Measurements from ENCODE around the gene GRM3. TPM values are rescaled to one million over a fixed set of nuclear protein-coding genes. Genes with fewer than 3 reads are reported as not detected.

Gene GRM3
- total and polyA plus RNA-seq, 2 of the 4 experiments (the other 2 are of a cell fraction) = not detected

GRCh38 chr7:86786376-86786775 is 142.7 kb downstream of the GRM3 start:
- H3K4me3 ChIP-seq (ENCODE audit: insufficient read depth, low read depth, low read length) = no peak overlapping the region
- H2BK15ac ChIP-seq (ENCODE audit: low read depth, low read length) = no peak overlapping the region
- H3K14ac ChIP-seq (replicated peaks; ENCODE audit: low read depth, low read length) = no peak overlapping the region
- no peak overlapping the region for H3K4me2 ChIP-seq (ENCODE audit: low read depth, low read length)
- ChIA-PET CTCF (no interaction called here), POLR2A (ENCODE audit: unreplicated experiment) (no interaction called here)
- H3K9me3 ChIP-seq (ENCODE audit: control insufficient read depth, insufficient read depth, low read length) = peaks cover 8% of the 10 kb centered on the region
- no peak overlapping the region for H2AFZ ChIP-seq (replicated peaks; ENCODE audit: low read length, poor library complexity)
- H3K27me3 ChIP-seq (ENCODE audit: control insufficient read depth, insufficient read depth, low read length) = no peaks in the 10 kb centered on the region
- H3K9me1 ChIP-seq (ENCODE audit: insufficient read depth, low read length) = no peaks in the 10 kb centered on the region
- no peak overlapping the region for H4K91ac ChIP-seq (ENCODE audit: insufficient read depth, low read depth, low read length)
- H3K9ac ChIP-seq (ENCODE audit: low read depth, low read length) = no peak overlapping the region
- no peak overlapping the region for H2BK120ac ChIP-seq (ENCODE audit: low read depth, low read length)
- no peak overlapping the region for H3K56ac ChIP-seq (ENCODE audit: extremely low read depth, insufficient read depth, low read length)
- in situ Hi-C loops (cut with MboI; ENCODE audit: low sequenced_read_pairs) (no loop called here), intact Hi-C loops (cut with micrococcal nuclease) (no loop called here), dilution Hi-C loops (cut with HindIII; ENCODE audit: low sequenced_read_pairs, unreplicated experiment) (no loop called here)
- H4K20me1 ChIP-seq (ENCODE audit: insufficient read depth, low read length) = no peaks in the 10 kb centered on the region
- no peak overlapping the region for H3K18ac ChIP-seq (ENCODE audit: low read depth, low read length)
- H3K23ac ChIP-seq (ENCODE audit: low read depth, low read length) = no peak overlapping the region
- ATAC-seq (ENCODE audit: low read depth) = no peak
- H4K8ac ChIP-seq (ENCODE audit: low read depth in 2 of 2, low read length in 2 of 2) = no peak overlapping the region
- H4K5ac ChIP-seq (ENCODE audit: low read depth, low read length) = no peak overlapping the region
- 90% methylated on average over 26 of the region's 36 CpGs; no CpG with 5 or more reads in 1 of the 2 experiments for WGBS, 2 experiments (ENCODE audit: extremely low coverage in 2 of 2, insufficient read length in 1 of 2)
- no peaks in the 10 kb centered on the region for H3K79me1 ChIP-seq (ENCODE audit: low read depth in 1 of 2, low read length in 2 of 2)
- BruUV-seq (replicated peaks) = no TSS peak
- no peak overlapping the region for H2AK9ac ChIP-seq (replicated peaks; ENCODE audit: low read depth, low read length, poor library complexity)
- no peak overlapping the region for H2BK20ac ChIP-seq (ENCODE audit: low read depth, low read length)
- DNase-seq = no peak
- no peak overlapping the region for H2BK5ac ChIP-seq (ENCODE audit: low read depth, low read length, poor library complexity, severe bottlenecking)
- H3K36me3 ChIP-seq (ENCODE audit: control insufficient read depth, insufficient read depth, low read length) = no peaks in the 10 kb centered on the region
- H3K4ac ChIP-seq (ENCODE audit: low read depth, low read length) = no peak overlapping the region
- no peaks in the 10 kb centered on the region for H3K4me1 ChIP-seq (ENCODE audit: control insufficient read depth, insufficient read depth, low read length)
- H3K27ac ChIP-seq (ENCODE audit: insufficient read depth, low read length) = no peak overlapping the region
- no peak for TF ChIP-seq BHLHE40 (IDR thresholded peaks at IDR 0.05; ENCODE audit: low read depth, low read length)
- TF ChIP-seq MXI1 (IDR thresholded peaks at IDR 0.05; ENCODE audit: borderline replicate concordance, low read depth, low read length) = no peak
- no peak for TF ChIP-seq RCOR1 (IDR thresholded peaks at IDR 0.05; ENCODE audit: insufficient replicate concordance, low read length)
- TF ChIP-seq RFX5 (IDR thresholded peaks at IDR 0.05; ENCODE audit: low read depth, low read length) = no peak
- no peak for TF ChIP-seq CHD1 (IDR thresholded peaks at IDR 0.05; ENCODE audit: low read depth, low read length)
- no peak for TF ChIP-seq POLR2A (IDR thresholded peaks at IDR 0.05; ENCODE audit: low read depth, low read length)
- TF ChIP-seq NFE2L2 (IDR thresholded peaks at IDR 0.05; ENCODE audit: low read depth, low read length) = no peak
- TF ChIP-seq RAD21 (IDR thresholded peaks at IDR 0.05; ENCODE audit: low read length) = no peak
- no peak for TF ChIP-seq CTCF (conservative IDR thresholded peaks at IDR 0.05; ENCODE audit: low read depth, low read length)
- no peak for TF ChIP-seq SMC3 (IDR thresholded peaks at IDR 0.05; ENCODE audit: low read depth, low read length)
- no peak for TF ChIP-seq FOS (IDR thresholded peaks at IDR 0.05; ENCODE audit: low read depth, low read length)
- TF ChIP-seq USF2 (IDR thresholded peaks at IDR 0.05; ENCODE audit: low read depth, low read length) = no peak
- TF ChIP-seq, protein P1, sequence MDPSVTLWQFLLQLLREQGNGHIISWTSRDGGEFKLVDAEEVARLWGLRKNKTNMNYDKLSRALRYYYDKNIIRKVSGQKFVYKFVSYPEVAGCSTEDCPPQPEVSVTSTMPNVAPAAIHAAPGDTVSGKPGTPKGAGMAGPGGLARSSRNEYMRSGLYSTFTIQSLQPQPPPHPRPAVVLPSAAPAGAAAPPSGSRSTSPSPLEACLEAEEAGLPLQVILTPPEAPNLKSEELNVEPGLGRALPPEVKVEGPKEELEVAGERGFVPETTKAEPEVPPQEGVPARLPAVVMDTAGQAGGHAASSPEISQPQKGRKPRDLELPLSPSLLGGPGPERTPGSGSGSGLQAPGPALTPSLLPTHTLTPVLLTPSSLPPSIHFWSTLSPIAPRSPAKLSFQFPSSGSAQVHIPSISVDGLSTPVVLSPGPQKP (IDR thresholded peaks at IDR 0.05; ENCODE audit: borderline replicate concordance, low read depth, low read length) = no peak
- no peak for TF ChIP-seq MAFK (IDR thresholded peaks at IDR 0.05; ENCODE audit: low read depth, low read length)
- TF ChIP-seq CEBPB (IDR thresholded peaks at IDR 0.05; ENCODE audit: low read depth, low read length) = no peak
- TF ChIP-seq MAZ (IDR thresholded peaks at IDR 0.05; ENCODE audit: borderline replicate concordance, low read depth, low read length) = no peak
- H2AK5ac ChIP-seq (ENCODE audit: low read depth, low read length) = no peak overlapping the region
